Endothelial cell of umbilical vein (primary cell): ENCODE results near the gene LRP1. TPM values are rescaled to one million over a fixed set of nuclear protein-coding genes. Genes with fewer than 3 reads are reported as not detected.

ENCODE experiments used
- BruUV-seq: library from RNA; stranded (reverse); fragments of 400-500 nt; replicated peaks from 2 replicates; lab custom pipeline; 2021; lab: Mats Ljungman, UMichigan
- CTCF ChIA-PET: fragments of 300-600, 350-600 bp; sonication (Branson Sonifier 250); formaldehyde crosslinking; loops from one replicate; lab custom pipeline; 2021; ENCODE audit warnings: antibody characterized with exemption, inconsistent platforms; lab: Charles Lee
- POLR2A ChIA-PET: fragments of 300-600, 350-600 bp; sonication (Branson Sonifier 250); formaldehyde crosslinking; loops from one replicate; lab custom pipeline; 2021; ENCODE audit warnings: antibody characterized with exemption, inconsistent platforms; lab: Charles Lee
- DNase-seq: peaks from one replicate; pipeline ENCODE4 v3.0.0-alpha.2; 2011; ENCODE audit warnings: low read depth, low spot score
- FAIRE-seq: peaks from 2 replicates; lab custom pipeline; 2011; peaks lifted over from hg19 to GRCh38; lab: Jason Lieb, UNC
- H2AFZ ChIP-seq: 2 replicates; pipeline ENCODE4 v1.6.0; 2012; ENCODE audit warnings: low read depth, low read length, control low read depth, inconsistent platforms
- H3K27ac ChIP-seq: 2 replicates; pipeline ENCODE4 v1.5.1; 2011; ENCODE audit warnings: low read depth, mild to moderate bottlenecking, control low read depth, low read length, moderate library complexity; ENCODE audit not compliant: insufficient read depth
- H3K27me3 ChIP-seq, 2 experiments: 2 replicates each; pipeline versions ENCODE4 v1.6.0 to v1.6.1; 2011; ENCODE audit warnings: low read length in 2 of 2, mixed read lengths in 1 of 2; ENCODE audit not compliant: control insufficient read depth in 2 of 2, insufficient read depth in 2 of 2
- H3K36me3 ChIP-seq, 2 experiments: 2 replicates in 1 of 2; 3 replicates in 1 of 2; pipeline ENCODE4 v1.5.1; 2011; ENCODE audit warnings: low read length in 2 of 2, mild to moderate bottlenecking in 1 of 2, moderate library complexity in 1 of 2; ENCODE audit not compliant: control insufficient read depth in 2 of 2, insufficient read depth in 2 of 2; ENCODE audit errors: extremely low read depth in 1 of 2
- H3K4me1 ChIP-seq: 3 replicates; pipeline ENCODE4 v1.5.1; 2011; ENCODE audit warnings: mild to moderate bottlenecking, low read length; ENCODE audit not compliant: control insufficient read depth, insufficient read depth; ENCODE audit errors: extremely low read depth
- H3K4me2 ChIP-seq: 2 replicates; pipeline ENCODE4 v1.6.1; 2011; ENCODE audit warnings: low read length, control low read depth, mixed read lengths; ENCODE audit not compliant: insufficient read depth
- H3K4me3 ChIP-seq, 3 experiments: fragments of 200-600 bp in 1 of 3; sonication (generic), shearing (Covaris generic) in 1 of 3; replicated peaks in 1 of 3; 2 replicates each; pipeline ENCODE4 v1.5.1; 2011 to 2016; ENCODE audit warnings: control low read depth in 3 of 3, low read length in 3 of 3, mild to moderate bottlenecking in 2 of 3, inconsistent platforms in 1 of 3, low read depth in 1 of 3, moderate library complexity in 1 of 3; ENCODE audit not compliant: insufficient read depth in 1 of 3
- H3K79me2 ChIP-seq: 2 replicates; pipeline ENCODE4 v1.6.0; 2012; ENCODE audit warnings: low read length, inconsistent platforms; ENCODE audit not compliant: control insufficient read depth, insufficient read depth
- H3K9ac ChIP-seq: replicated peaks from 2 replicates; pipeline ENCODE3; 2011; ENCODE audit warnings: low read length, control low read depth; ENCODE audit not compliant: insufficient read depth; ENCODE audit errors: extremely low read depth
- H3K9me1 ChIP-seq: replicated peaks from 3 replicates; pipeline ENCODE4 v1.6.0; 2011; ENCODE audit warnings: mild to moderate bottlenecking, low read length; ENCODE audit not compliant: control insufficient read depth, insufficient read depth; ENCODE audit errors: extremely low read depth
- H3K9me3 ChIP-seq: replicated peaks from 2 replicates; pipeline ENCODE4 v1.5.1; 2012; ENCODE audit warnings: low read length, inconsistent platforms; ENCODE audit not compliant: control insufficient read depth, insufficient read depth
- H4K20me1 ChIP-seq: replicated peaks from 2 replicates; pipeline ENCODE3; 2011; ENCODE audit warnings: mild to moderate bottlenecking, low read length; ENCODE audit not compliant: control insufficient read depth, insufficient read depth; ENCODE audit errors: extremely low read depth
- EZH2 ChIP-seq: IDR thresholded peaks from 2 replicates; pipeline ENCODE4 v1.6.1; 2012; ENCODE audit warnings: borderline replicate concordance, low read depth, mild to moderate bottlenecking, moderate library complexity, low read length, inconsistent platforms; ENCODE audit not compliant: severe bottlenecking
- FOS ChIP-seq: IDR thresholded peaks from 2 replicates; pipeline ENCODE4 v1.6.1; 2011; ENCODE audit warnings: mild to moderate bottlenecking, low read length, moderate library complexity, borderline replicate concordance; ENCODE audit not compliant: insufficient read depth
- GATA2 ChIP-seq: IDR thresholded peaks from 2 replicates; pipeline ENCODE4 v1.7.0; 2011; ENCODE audit warnings: low read depth, mild to moderate bottlenecking, moderate library complexity, mixed read lengths, low read length; ENCODE audit not compliant: insufficient read length, insufficient read depth
- JUN ChIP-seq: IDR thresholded peaks from 2 replicates; pipeline ENCODE4 v1.6.1; 2011; ENCODE audit warnings: borderline replicate concordance, low read depth; ENCODE audit not compliant: insufficient read length, insufficient read depth
- MYC ChIP-seq: IDR thresholded peaks from one replicate; pipeline ENCODE4 v1.6.1; 2011; ENCODE audit warnings: mild to moderate bottlenecking, low read depth, low read length
- POLR2A ChIP-seq: IDR thresholded peaks from 2 replicates; pipeline ENCODE4 v1.6.1; 2012; ENCODE audit warnings: low read depth, mild to moderate bottlenecking, control low read depth, low read length
- POLR2AphosphoS5 ChIP-seq: IDR thresholded peaks from 2 replicates; pipeline ENCODE4 v1.6.1; 2012; ENCODE audit warnings: low read depth, mild to moderate bottlenecking, control low read depth, low read length, moderate library complexity; ENCODE audit not compliant: insufficient read depth
- dilution Hi-C: fragments of 300-500 bp; cut with MboI; formaldehyde crosslinking; loops from one replicate; pipeline ENCODE4 v1.15.0; 2019; ENCODE audit warnings: low sequenced_read_pairs; ENCODE audit not compliant: extremely low pct_ligation_motif_present
- intact Hi-C: fragments of 100-400 bp; cut with micrococcal nuclease; formaldehyde crosslinking; loops from one replicate; pipeline ENCODE4 v1.10.0; 2022
- polyA plus RNA-seq, 4 experiments: library from polyadenylated mRNA; depleted of rRNA in 3 of 4; stranded (reverse) in 3 of 4; unstranded in 1 of 4; fragments of >200 nt; gene quantifications; 2 replicates each; pipeline versions ENCODE4 v1.2.1 to v1.2.3, GENCODE V29; 2011 to 2012; ENCODE audit warnings: missing spikeins in 1 of 4
- total RNA-seq: library from RNA; stranded (reverse); gene quantifications from 2 replicates; pipeline ENCODE4 v1.2.3, GENCODE V29; 2021
- TF ChIP-seq, protein P1 (sequence below), 2 donors: IDR thresholded peaks; 1 replicate in 1 of 2; 2 replicates in 1 of 2; pipeline ENCODE4 v1.5.1; 2011; ENCODE audit warnings: low read length in 2 of 2, mild to moderate bottlenecking in 2 of 2, moderate library complexity in 2 of 2, control low read depth in 1 of 2, inconsistent platforms in 1 of 2, low read depth in 1 of 2; ENCODE audit not compliant: insufficient read depth in 1 of 2; ENCODE audit errors: extremely low read depth in 1 of 2
- TF ChIP-seq, protein P2 (sequence below): IDR thresholded peaks from 2 replicates; pipeline ENCODE4 v1.6.1; 2011; ENCODE audit not compliant: insufficient read depth, insufficient read length

Gene LRP1
- total and polyA plus RNA-seq, 2 donors (not counting 3 experiments of a cell fraction or from before 2014, with no cell fraction given): 1.6 to 4.6 TPM

DNA sequence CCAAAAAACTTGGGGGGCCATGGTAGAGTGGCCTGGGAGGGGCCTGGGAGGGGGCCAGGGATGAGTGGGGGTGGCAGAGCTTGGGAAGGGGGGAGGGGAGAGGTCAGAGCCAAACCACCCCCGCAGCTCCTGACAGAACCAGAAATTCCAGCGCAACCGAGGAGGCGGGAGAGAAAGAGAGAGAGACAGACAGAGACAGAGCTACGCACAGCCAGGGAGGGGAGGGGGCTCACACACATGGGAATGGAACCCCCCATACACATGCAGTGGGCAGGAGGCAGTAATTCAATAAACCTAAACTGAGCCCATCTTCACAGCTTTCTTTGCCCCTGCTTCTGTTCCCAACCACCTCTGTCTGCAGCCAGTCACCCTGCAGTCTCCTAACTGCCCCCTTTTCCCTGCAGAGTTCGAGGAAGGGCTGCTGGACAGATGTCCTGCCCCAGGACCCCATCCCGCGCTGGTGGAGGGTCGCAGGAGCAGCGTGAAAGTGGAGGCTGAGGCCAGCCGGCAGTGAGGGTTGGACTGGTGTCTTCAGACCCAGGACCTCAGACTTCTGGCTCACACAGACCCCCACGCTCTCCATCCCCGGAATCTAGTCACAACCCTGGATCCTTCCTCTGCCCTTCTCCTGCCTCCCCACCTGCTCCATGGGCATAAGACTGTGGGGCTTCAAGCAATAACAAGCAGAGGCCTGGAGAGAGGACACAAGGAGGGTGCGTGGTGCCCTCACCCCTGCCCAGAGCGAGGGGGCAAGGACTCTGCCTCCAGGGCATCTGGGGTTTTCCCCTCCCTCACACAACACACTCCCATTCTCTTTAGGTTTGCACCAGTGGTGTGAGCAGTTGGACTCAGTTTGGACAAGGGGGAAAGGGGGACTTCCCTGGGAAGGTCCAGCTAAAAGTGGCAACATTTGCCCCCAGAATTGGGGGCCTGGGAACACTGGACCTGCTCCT is 33.8 kb upstream of the LRP1 start:
- H3K9me1 ChIP-seq: no peaks in the 10 kb centered on the region
- H3K4me1 ChIP-seq: peaks cover 14% of the 10 kb centered on the region
- intact Hi-C loops (no loop called here), dilution Hi-C loops (no loop called here)
- no peak overlapping the region for H3K27ac ChIP-seq
- H2AFZ ChIP-seq: no peak overlapping the region
- TSS peak; percentile 19 for BruUV-seq
- FAIRE-seq (peak; percentile 37), DNase-seq (no peak)
- ChIA-PET CTCF (interaction anchor here (0.6 to 14.4 kb wide), 3 partner anchors 17 to 337 kb away, joined by 3 to 158 read pairs (median 122); partner anchors contain the start of gene STAT6), POLR2A (interaction anchor here (1.0 to 2.0 kb wide), 2 partner anchors 16 to 18 kb away, joined by 3 to 5 read pairs; partner anchors contain the start of gene NEMP1)
- H3K4me3 ChIP-seq: no peak overlapping the region
- H4K20me1 ChIP-seq: no peaks in the 10 kb centered on the region
- no peak overlapping the region for H3K9ac ChIP-seq
- TF ChIP-seq GATA2 (no peak), POLR2AphosphoS5 (peak; percentile 18), POLR2A (peak; percentile 28), EZH2 (no peak), MYC (no peak), FOS (no peak), JUN (no peak)
- TF ChIP-seq, protein P1, sequence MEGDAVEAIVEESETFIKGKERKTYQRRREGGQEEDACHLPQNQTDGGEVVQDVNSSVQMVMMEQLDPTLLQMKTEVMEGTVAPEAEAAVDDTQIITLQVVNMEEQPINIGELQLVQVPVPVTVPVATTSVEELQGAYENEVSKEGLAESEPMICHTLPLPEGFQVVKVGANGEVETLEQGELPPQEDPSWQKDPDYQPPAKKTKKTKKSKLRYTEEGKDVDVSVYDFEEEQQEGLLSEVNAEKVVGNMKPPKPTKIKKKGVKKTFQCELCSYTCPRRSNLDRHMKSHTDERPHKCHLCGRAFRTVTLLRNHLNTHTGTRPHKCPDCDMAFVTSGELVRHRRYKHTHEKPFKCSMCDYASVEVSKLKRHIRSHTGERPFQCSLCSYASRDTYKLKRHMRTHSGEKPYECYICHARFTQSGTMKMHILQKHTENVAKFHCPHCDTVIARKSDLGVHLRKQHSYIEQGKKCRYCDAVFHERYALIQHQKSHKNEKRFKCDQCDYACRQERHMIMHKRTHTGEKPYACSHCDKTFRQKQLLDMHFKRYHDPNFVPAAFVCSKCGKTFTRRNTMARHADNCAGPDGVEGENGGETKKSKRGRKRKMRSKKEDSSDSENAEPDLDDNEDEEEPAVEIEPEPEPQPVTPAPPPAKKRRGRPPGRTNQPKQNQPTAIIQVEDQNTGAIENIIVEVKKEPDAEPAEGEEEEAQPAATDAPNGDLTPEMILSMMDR (IDR thresholded peaks at IDR 0.05; ENCODE audit: extremely low read depth in 1 of 2, insufficient read depth in 1 of 2, low read depth in 1 of 2, low read length in 2 of 2): no peak
- TF ChIP-seq, protein P2, sequence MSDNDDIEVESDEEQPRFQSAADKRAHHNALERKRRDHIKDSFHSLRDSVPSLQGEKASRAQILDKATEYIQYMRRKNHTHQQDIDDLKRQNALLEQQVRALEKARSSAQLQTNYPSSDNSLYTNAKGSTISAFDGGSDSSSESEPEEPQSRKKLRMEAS: no peak
- H3K9me3 ChIP-seq: no peaks in the 10 kb centered on the region
- H3K27me3 ChIP-seq: no peaks in the 10 kb centered on the region
- H3K36me3 ChIP-seq: peaks cover 4 to 50% of the 10 kb centered on the region in 2 experiments
- no peak overlapping the region for H3K4me2 ChIP-seq
- H3K79me2 ChIP-seq: peaks cover 12% of the 10 kb centered on the region
